ENCODE data around the gene GNA12. TPM values are rescaled to one million over a fixed set of nuclear protein-coding genes. Genes with fewer than 3 reads are reported as not detected.

GNA12 gene
- total and polyA plus RNA-seq, 2 of the 4 experiments (the other 2 are of a cell fraction) = 14.3 to 93.9 TPM

GRCh38 chr7:2883101-2883500 lies 39.0 kb upstream of the GNA12 start:
- H2BK15ac ChIP-seq (ENCODE audit: low read depth, low read length) = no peak overlapping the region
- H3K4me1 ChIP-seq (ENCODE audit: control insufficient read depth, insufficient read depth, low read length) = no peaks in the 10 kb centered on the region
- H2AFZ ChIP-seq (replicated peaks; ENCODE audit: low read length, poor library complexity) = no peak overlapping the region
- H4K5ac ChIP-seq (ENCODE audit: low read depth, low read length) = no peak overlapping the region
- TF ChIP-seq MAZ (IDR thresholded peaks at IDR 0.05; ENCODE audit: borderline replicate concordance, low read depth, low read length) (no peak), CHD1 (IDR thresholded peaks at IDR 0.05; ENCODE audit: low read depth, low read length) (no peak), CTCF (conservative IDR thresholded peaks at IDR 0.05; ENCODE audit: low read depth, low read length) (no peak)
- DNase-seq = no peak
- H3K4me3 ChIP-seq (ENCODE audit: insufficient read depth, low read depth, low read length) = no peak overlapping the region
- no TSS peak for BruUV-seq (replicated peaks)
- H2AK5ac ChIP-seq (ENCODE audit: low read depth, low read length) = no peak overlapping the region
- H3K14ac ChIP-seq (replicated peaks; ENCODE audit: low read depth, low read length) = no peak overlapping the region
- 67% methylated on average over 3 of the region's 17 CpGs; no CpG with 5 or more reads in 1 of the 2 experiments for WGBS, 2 experiments (ENCODE audit: extremely low coverage in 2 of 2, insufficient read length in 1 of 2)
- intact Hi-C loops (cut with micrococcal nuclease) = no loop called here
- no peak overlapping the region for H3K4me2 ChIP-seq (ENCODE audit: low read depth, low read length)
- no peak overlapping the region for H4K91ac ChIP-seq (ENCODE audit: insufficient read depth, low read depth, low read length)
- no peak overlapping the region for H2BK5ac ChIP-seq (ENCODE audit: low read depth, low read length, poor library complexity, severe bottlenecking)
- H3K27me3 ChIP-seq (ENCODE audit: control insufficient read depth, insufficient read depth, low read length) = no peaks in the 10 kb centered on the region
- H2BK120ac ChIP-seq (ENCODE audit: low read depth, low read length) = no peak overlapping the region
- no peaks in the 10 kb centered on the region for H3K9me3 ChIP-seq (ENCODE audit: control insufficient read depth, insufficient read depth, low read length)
- H3K9me1 ChIP-seq (ENCODE audit: insufficient read depth, low read length) = peaks cover 3% of the 10 kb centered on the region; the same call in 1 of the 2 replicates
- dilution Hi-C loops (cut with HindIII; ENCODE audit: low sequenced_read_pairs, unreplicated experiment) = no loop called here
- H3K56ac ChIP-seq (ENCODE audit: extremely low read depth, insufficient read depth, low read length) = no peak overlapping the region
- no peak overlapping the region for H2BK20ac ChIP-seq (ENCODE audit: low read depth, low read length)
- POLR2A ChIA-PET (ENCODE audit: unreplicated experiment) = no interaction called here
- no peaks in the 10 kb centered on the region for H3K79me1 ChIP-seq (ENCODE audit: low read depth in 1 of 2, low read length in 2 of 2)
- ATAC-seq (ENCODE audit: low read depth) = no peak
- H3K36me3 ChIP-seq (ENCODE audit: control insufficient read depth, insufficient read depth, low read length) = no peaks in the 10 kb centered on the region
- in situ Hi-C loops (cut with MboI; ENCODE audit: low sequenced_read_pairs) = loop anchor here (10.0 kb wide), 2 partner anchors 272 to 1012 kb away; no protein-coding TSS in a partner anchor
- H3K23ac ChIP-seq (ENCODE audit: low read depth, low read length) = no peak overlapping the region
- no peak overlapping the region for H3K27ac ChIP-seq (ENCODE audit: insufficient read depth, low read length)
- H4K8ac ChIP-seq (ENCODE audit: low read depth in 2 of 2, low read length in 2 of 2) = no peak overlapping the region
- H3K4ac ChIP-seq (ENCODE audit: low read depth, low read length) = no peak overlapping the region
- no peak overlapping the region for H3K9ac ChIP-seq (ENCODE audit: low read depth, low read length)
- no peak overlapping the region for H2AK9ac ChIP-seq (replicated peaks; ENCODE audit: low read depth, low read length, poor library complexity)
- H4K20me1 ChIP-seq (ENCODE audit: insufficient read depth, low read length) = no peaks in the 10 kb centered on the region
- CTCF ChIA-PET = no interaction called here
- H3K18ac ChIP-seq (ENCODE audit: low read depth, low read length) = no peak overlapping the region

Measured in IMR-90 (cell line).